Measurements from ENCODE around the gene CBFA2T2. TPM values are rescaled to one million over a fixed set of nuclear protein-coding genes. Genes with fewer than 3 reads are reported as not detected.

CBFA2T2 gene
- polyA plus RNA-seq, 1 donor (not counting 4 experiments of a cell fraction or from before 2014, with no cell fraction given): 6.8 TPM

- no peaks in the 10 kb centered on the region for H3K27me3 ChIP-seq (ENCODE audit: control insufficient read depth, extremely low read depth, insufficient read depth, low read length)
- no peaks in the 10 kb centered on the region for H4K20me1 ChIP-seq (ENCODE audit: control insufficient read depth, extremely low read depth, insufficient read depth, low read length)
- no peak overlapping the region for H3K9ac ChIP-seq (ENCODE audit: control insufficient read depth, extremely low read depth, insufficient read depth, low read length)
- H3K36me3 ChIP-seq (ENCODE audit: control insufficient read depth in 2 of 2, extremely low read depth in 1 of 2, insufficient read depth in 2 of 2, low read length in 2 of 2): no peaks in the 10 kb centered on the region
- H2AFZ ChIP-seq (ENCODE audit: control insufficient read depth, low read length): no peak overlapping the region
- H3K4me3 ChIP-seq (ENCODE audit: control insufficient read depth in 2 of 3, extremely low read depth in 1 of 3, insufficient read depth in 2 of 3, low read depth in 1 of 3, low read length in 3 of 3): no peak overlapping the region
- TF ChIP-seq CTCF (optimal IDR thresholded peaks at IDR 0.05 in 1 of 3, IDR thresholded peaks at IDR 0.05 in 1 of 3, conservative IDR thresholded peaks at IDR 0.05 in 1 of 3; ENCODE audit: extremely low read depth in 1 of 3, insufficient read depth in 2 of 3, low read length in 3 of 3): no peak
- TF ChIP-seq EZH2 (IDR thresholded peaks at IDR 0.05; ENCODE audit: low read length): no peak
- FAIRE-seq (no peak), DNase-seq (ENCODE audit: low read depth, low spot score) (no peak)
- no peaks in the 10 kb centered on the region for H3K9me1 ChIP-seq (ENCODE audit: control insufficient read depth, extremely low read depth, insufficient read depth, low read length)
- no peaks in the 10 kb centered on the region for H3K79me2 ChIP-seq (ENCODE audit: control insufficient read depth, insufficient read depth, low read length)
- no peak overlapping the region for H3K4me2 ChIP-seq (ENCODE audit: control insufficient read depth, extremely low read depth, insufficient read depth, low read depth, low read length)
- H3K4me1 ChIP-seq (ENCODE audit: control insufficient read depth, extremely low read depth, insufficient read depth, low read length): no peaks in the 10 kb centered on the region
- dilution Hi-C loops (cut with MboI; ENCODE audit: extremely low pct_ligation_motif_present, low sequenced_read_pairs): no loop called here
- H3K27ac ChIP-seq (ENCODE audit: control insufficient read depth, insufficient read depth, low read length): no peak overlapping the region
- no peaks in the 10 kb centered on the region for H3K9me3 ChIP-seq (ENCODE audit: control insufficient read depth, low read depth, low read length)
Measured at GRCh38 chr20:33541797-33542196, 51.9 kb downstream of the CBFA2T2 start.

GRCh38 chr20:33545763-33546162 lies 55.9 kb downstream of the CBFA2T2 start:
- DNase-seq (ENCODE audit: low read depth, low spot score): no peak
- Histone ChIP-seq H3K4me1 (ENCODE audit: control insufficient read depth, extremely low read depth, insufficient read depth, low read length) (no peaks in the 10 kb centered on the region), H3K9ac (ENCODE audit: control insufficient read depth, extremely low read depth, insufficient read depth, low read length) (no peak overlapping the region), H3K27me3 (ENCODE audit: control insufficient read depth, extremely low read depth, insufficient read depth, low read length) (no peaks in the 10 kb centered on the region), H3K79me2 (ENCODE audit: control insufficient read depth, insufficient read depth, low read length) (peaks cover 1% of the 10 kb centered on the region), H3K4me2 (ENCODE audit: control insufficient read depth, extremely low read depth, insufficient read depth, low read depth, low read length) (no peak overlapping the region), H3K9me1 (ENCODE audit: control insufficient read depth, extremely low read depth, insufficient read depth, low read length) (peaks cover 3% of the 10 kb centered on the region), H3K9me3 (ENCODE audit: control insufficient read depth, low read depth, low read length) (no peaks in the 10 kb centered on the region), H3K4me3 (ENCODE audit: control insufficient read depth in 2 of 3, extremely low read depth in 1 of 3, insufficient read depth in 2 of 3, low read depth in 1 of 3, low read length in 3 of 3) (no peak overlapping the region), H3K27ac (ENCODE audit: control insufficient read depth, insufficient read depth, low read length) (no peak overlapping the region), H2AFZ (ENCODE audit: control insufficient read depth, low read length) (no peak overlapping the region), H4K20me1 (ENCODE audit: control insufficient read depth, extremely low read depth, insufficient read depth, low read length) (no peaks in the 10 kb centered on the region), H3K36me3 (ENCODE audit: control insufficient read depth in 2 of 2, extremely low read depth in 1 of 2, insufficient read depth in 2 of 2, low read length in 2 of 2) (no peaks in the 10 kb centered on the region)
- dilution Hi-C loops (cut with MboI; ENCODE audit: extremely low pct_ligation_motif_present, low sequenced_read_pairs): no loop called here
- no peak for FAIRE-seq
- TF ChIP-seq CTCF (optimal IDR thresholded peaks at IDR 0.05 in 1 of 3, IDR thresholded peaks at IDR 0.05 in 1 of 3, conservative IDR thresholded peaks at IDR 0.05 in 1 of 3; ENCODE audit: extremely low read depth in 1 of 3, insufficient read depth in 2 of 3, low read length in 3 of 3): no peak
- no peak for TF ChIP-seq EZH2 (IDR thresholded peaks at IDR 0.05; ENCODE audit: low read length)

Data from keratinocyte (primary cell).